ENCODE measurements around the gene CCDC134. TPM values are rescaled to one million over a fixed set of nuclear protein-coding genes. Genes with fewer than 3 reads are reported as not detected.

Gene CCDC134
- total RNA-seq, 1 experiment from 2014 or later = 7.9 TPM

GRCh38 chr22:41775976-41776375, 24.5 kb upstream of the CCDC134 start:
- Histone ChIP-seq H3K27ac (ENCODE audit: low read length) (no peak overlapping the region), H3K4me3 (ENCODE audit: low read length) (no peak overlapping the region), H3K79me2 (ENCODE audit: low read length) (no peaks in the 10 kb centered on the region), H3K36me3 (ENCODE audit: low read depth, low read length) (no peaks in the 10 kb centered on the region), H3K9me2 (replicated peaks; ENCODE audit: low read length) (no peaks in the 10 kb centered on the region), H3K4me1 (ENCODE audit: insufficient read depth, low read length) (peaks cover 10% of the 10 kb centered on the region), H3K27me3 (ENCODE audit: low read length) (no peaks in the 10 kb centered on the region), H2AFZ (ENCODE audit: low read length) (no peak overlapping the region), H3K9me3 (ENCODE audit: low read length) (no peaks in the 10 kb centered on the region), H3F3A (ENCODE audit: low read length, unreplicated experiment) (no peaks in the 10 kb centered on the region), H4K20me1 (ENCODE audit: low read length) (no peaks in the 10 kb centered on the region), H3K9ac (ENCODE audit: low read length) (no peak overlapping the region), H3K4me2 (ENCODE audit: low read length) (no peak overlapping the region)
- no TSS peak for BruUV-seq (replicated peaks)
- ChIA-PET POLR2A (ENCODE audit: unreplicated experiment) (interaction anchor here (0.5 kb wide), 1 partner anchor 58 kb away, joined by 17 read pairs; no protein-coding TSS in a partner anchor), CTCF (no interaction called here)
- TF ChIP-seq EZH2 (IDR thresholded peaks at IDR 0.05; ENCODE audit: low read length, unreplicated experiment) (no peak), CTCF (conservative IDR thresholded peaks at IDR 0.05; ENCODE audit: low read depth, low read length) (no peak), EZH2phosphoT487 (IDR thresholded peaks at IDR 0.05; ENCODE audit: borderline replicate concordance, low read length) (no peak)
- intact Hi-C loops (cut with micrococcal nuclease) = no loop called here
- DNase-seq (no peak), ATAC-seq (no peak)

GRCh38 chr22:41776381-41776780, 24.1 kb upstream of the CCDC134 start:
- TF ChIP-seq CTCF (conservative IDR thresholded peaks at IDR 0.05; ENCODE audit: low read depth, low read length) = no peak
- no peak for TF ChIP-seq EZH2phosphoT487 (IDR thresholded peaks at IDR 0.05; ENCODE audit: borderline replicate concordance, low read length)
- TF ChIP-seq EZH2 (IDR thresholded peaks at IDR 0.05; ENCODE audit: low read length, unreplicated experiment) = no peak
- H3K4me1 ChIP-seq (ENCODE audit: insufficient read depth, low read length) = peaks cover 10% of the 10 kb centered on the region
- CTCF ChIA-PET = no interaction called here

GRCh38 chr22:41777749-41778425, 22.6 kb upstream of the CCDC134 start:
- Histone ChIP-seq H3F3A (ENCODE audit: low read length, unreplicated experiment) (no peaks in the 10 kb centered on the region), H3K4me3 (ENCODE audit: low read length) (no peak overlapping the region), H3K27ac (ENCODE audit: low read length) (no peak overlapping the region), H3K9ac (ENCODE audit: low read length) (no peak overlapping the region), H3K27me3 (ENCODE audit: low read length) (no peaks in the 10 kb centered on the region), H3K9me2 (replicated peaks; ENCODE audit: low read length) (no peaks in the 10 kb centered on the region), H4K20me1 (ENCODE audit: low read length) (no peaks in the 10 kb centered on the region), H3K79me2 (ENCODE audit: low read length) (no peaks in the 10 kb centered on the region), H3K9me3 (ENCODE audit: low read length) (no peaks in the 10 kb centered on the region), H3K4me2 (ENCODE audit: low read length) (no peak overlapping the region), H3K4me1 (ENCODE audit: insufficient read depth, low read length) (peaks cover 2% of the 10 kb centered on the region; the same call in 1 of the 2 replicates), H3K36me3 (ENCODE audit: low read depth, low read length) (no peaks in the 10 kb centered on the region), H2AFZ (ENCODE audit: low read length) (no peak overlapping the region)
- ChIA-PET CTCF (no interaction called here), POLR2A (ENCODE audit: unreplicated experiment) (no interaction called here)
- DNase-seq = no peak
- intact Hi-C loops (cut with micrococcal nuclease) = no loop called here
- BruUV-seq (replicated peaks) = no TSS peak
- no peak for TF ChIP-seq EZH2 (IDR thresholded peaks at IDR 0.05; ENCODE audit: low read length, unreplicated experiment)
- no peak for TF ChIP-seq CTCF (conservative IDR thresholded peaks at IDR 0.05; ENCODE audit: low read depth, low read length)
- TF ChIP-seq EZH2phosphoT487 (IDR thresholded peaks at IDR 0.05; ENCODE audit: borderline replicate concordance, low read length) = no peak
- no peak for ATAC-seq

More at GRCh38 chr22:41776381-41776780, 24.1 kb upstream of the CCDC134 start:
- no peak overlapping the region for H3K9ac ChIP-seq (ENCODE audit: low read length)
- no TSS peak for BruUV-seq (replicated peaks)
- H3K27ac ChIP-seq (ENCODE audit: low read length) = no peak overlapping the region
- H3F3A ChIP-seq (ENCODE audit: low read length, unreplicated experiment) = no peaks in the 10 kb centered on the region
- ATAC-seq = no peak
- H3K9me3 ChIP-seq (ENCODE audit: low read length) = no peaks in the 10 kb centered on the region
- POLR2A ChIA-PET (ENCODE audit: unreplicated experiment) = no interaction called here
- H4K20me1 ChIP-seq (ENCODE audit: low read length) = no peaks in the 10 kb centered on the region
- no peak overlapping the region for H3K4me2 ChIP-seq (ENCODE audit: low read length)
- no peaks in the 10 kb centered on the region for H3K36me3 ChIP-seq (ENCODE audit: low read depth, low read length)
- DNase-seq = no peak
- H3K27me3 ChIP-seq (ENCODE audit: low read length) = no peaks in the 10 kb centered on the region
- intact Hi-C loops (cut with micrococcal nuclease) = no loop called here
- H3K9me2 ChIP-seq (replicated peaks; ENCODE audit: low read length) = no peaks in the 10 kb centered on the region
- no peak overlapping the region for H3K4me3 ChIP-seq (ENCODE audit: low read length)
- no peak overlapping the region for H2AFZ ChIP-seq (ENCODE audit: low read length)
- H3K79me2 ChIP-seq (ENCODE audit: low read length) = no peaks in the 10 kb centered on the region
